ENCODE results near the gene IVD.
"Not testable (repeated sequence)": the region's sequence is repeated elsewhere in the genome, so short reads cannot be mapped to it uniquely, and the experiment has no call there.

IVD gene

DNA sequence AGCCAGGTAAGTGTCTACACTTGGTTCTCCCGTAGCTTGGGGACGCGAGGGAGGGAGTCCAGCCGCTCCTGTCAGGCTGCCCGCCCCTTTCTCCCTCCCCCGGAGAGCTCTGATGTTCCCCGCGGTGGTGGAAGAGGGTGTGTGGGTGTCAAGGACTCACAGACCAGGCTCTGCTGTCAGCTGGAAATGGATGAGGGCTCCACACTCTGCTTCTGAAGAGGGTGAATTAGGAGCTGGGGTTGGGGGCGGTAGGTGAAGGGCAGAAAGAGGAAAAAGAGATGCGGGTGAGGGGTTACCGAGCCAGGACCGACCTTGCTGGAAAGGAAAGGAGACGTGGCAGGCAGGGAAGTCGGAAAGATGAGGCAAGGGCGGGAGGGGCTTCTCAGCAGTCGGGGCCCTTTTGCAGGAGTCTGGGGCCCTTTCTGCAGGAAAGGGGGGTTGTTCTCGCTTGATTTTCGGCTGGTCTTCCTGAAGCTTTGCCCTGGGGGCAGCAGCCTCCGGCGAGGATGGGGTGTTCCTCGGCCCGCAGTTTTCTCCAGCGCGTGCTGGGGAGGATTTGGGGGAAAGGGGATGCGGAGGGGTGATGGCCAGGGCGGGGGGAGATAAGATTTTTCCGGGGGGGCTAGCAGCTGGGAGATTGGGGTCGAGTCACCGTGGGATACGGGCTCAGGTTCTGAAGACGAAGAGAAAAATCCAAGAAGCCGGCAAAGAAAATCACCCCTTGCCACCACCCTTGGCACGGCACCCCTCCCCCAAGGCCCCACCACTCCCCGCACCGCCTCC lies 34.6 kb downstream of the IVD start:
- peak; percentile 34 to 57 (median 55) for DNase-seq

DNA sequence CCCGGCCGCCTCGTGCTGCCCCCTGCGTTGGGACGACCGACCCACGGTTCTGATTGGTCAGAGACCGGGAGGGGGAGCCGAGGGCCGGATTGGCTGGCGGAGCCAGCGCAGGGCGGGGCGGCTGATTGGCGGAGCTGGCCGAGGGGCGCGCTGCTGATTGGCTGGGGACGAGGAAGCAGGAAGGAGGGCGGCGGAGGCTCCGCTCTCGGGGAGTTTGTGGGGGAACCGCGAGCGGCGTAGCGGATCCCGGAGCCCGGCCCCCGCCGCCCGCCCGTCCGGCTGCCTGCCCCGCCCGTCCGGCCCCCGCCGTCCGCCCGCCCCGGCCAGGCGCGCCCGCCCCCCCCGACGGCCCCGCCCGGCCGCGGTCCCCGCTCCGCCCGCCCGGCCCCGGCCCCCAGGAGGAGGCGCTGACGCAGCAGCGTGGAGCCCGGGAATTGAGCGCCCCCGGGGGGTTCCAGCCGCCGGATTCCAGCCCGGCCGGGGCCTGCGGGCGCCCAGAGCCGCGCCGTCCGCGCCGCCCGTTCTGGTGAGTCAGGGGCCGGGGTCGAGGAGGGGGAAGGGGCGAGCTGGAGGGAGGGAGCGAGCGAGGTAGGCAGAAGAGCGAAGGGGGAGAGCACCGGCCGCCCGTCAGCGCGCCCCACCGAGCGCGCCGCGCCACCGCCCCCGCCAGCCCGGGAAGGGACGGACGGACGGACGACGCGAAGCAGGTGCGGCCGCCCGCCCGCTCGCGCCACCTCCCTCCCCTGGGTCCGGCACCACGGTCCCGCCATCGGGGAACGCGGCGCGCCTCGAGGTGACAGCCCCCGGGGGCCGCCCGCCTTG lies 35.4 kb downstream of the IVD start, which contains the start of gene BAHD1:
BAHD1 (plus strand) TSS at position 211 of the 822 bp plus-strand sequence. CDS start 17,512 bp downstream, outside the sequence.
- peak; percentile 81 to 91 (median 88) for DNase-seq

DNA sequence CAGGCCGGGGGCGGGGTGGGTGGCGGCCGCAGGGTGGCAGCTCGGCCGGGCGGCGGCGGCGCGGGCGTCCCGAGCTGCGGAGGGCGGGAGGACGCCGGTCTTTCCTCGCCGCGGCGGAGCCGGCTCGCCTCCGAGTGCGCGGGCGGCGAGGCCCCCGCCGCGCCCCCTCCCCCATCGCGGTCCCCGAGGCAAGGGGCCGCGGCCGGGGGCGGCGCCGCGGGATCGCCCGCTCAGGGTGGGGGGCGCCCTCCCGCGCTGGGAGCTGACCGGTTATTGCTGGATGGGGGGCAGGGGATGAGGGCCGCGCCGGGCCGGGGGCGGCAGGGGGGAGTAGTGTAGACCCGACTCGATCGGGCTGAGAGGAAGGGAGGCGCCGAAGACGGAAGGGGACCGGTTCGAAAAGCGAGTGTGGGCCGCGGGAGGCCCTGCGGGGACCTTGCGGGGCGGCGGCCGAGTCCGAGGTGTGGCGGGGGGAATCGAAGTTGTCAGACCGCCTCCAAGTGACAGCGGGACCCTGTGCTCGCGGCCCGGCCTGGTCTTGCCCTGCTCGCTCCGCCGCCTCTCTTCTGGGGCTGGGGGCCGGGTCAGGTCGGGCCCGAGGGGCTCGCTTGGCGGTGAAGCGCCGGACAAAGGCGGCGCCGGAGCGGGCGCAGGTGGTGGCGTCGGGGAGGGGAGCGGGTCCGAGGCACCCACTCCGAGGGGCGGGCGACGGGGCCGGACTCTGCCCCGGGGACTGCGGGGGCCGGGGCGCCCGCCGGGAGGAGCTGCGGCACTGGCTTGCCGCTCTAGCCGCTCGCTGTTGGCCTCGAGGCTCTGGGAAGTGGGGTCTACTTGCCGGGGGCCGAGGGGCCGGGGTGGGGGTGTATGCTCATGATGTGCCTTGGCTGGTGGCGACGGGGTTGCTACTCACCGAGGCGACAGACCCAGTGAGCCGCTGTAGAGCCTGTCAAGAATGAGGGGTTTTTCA lies 36.3 kb downstream of the IVD start:
- peak in 2 of 3 experiments; percentile 41 to 45 for DNase-seq

DNA sequence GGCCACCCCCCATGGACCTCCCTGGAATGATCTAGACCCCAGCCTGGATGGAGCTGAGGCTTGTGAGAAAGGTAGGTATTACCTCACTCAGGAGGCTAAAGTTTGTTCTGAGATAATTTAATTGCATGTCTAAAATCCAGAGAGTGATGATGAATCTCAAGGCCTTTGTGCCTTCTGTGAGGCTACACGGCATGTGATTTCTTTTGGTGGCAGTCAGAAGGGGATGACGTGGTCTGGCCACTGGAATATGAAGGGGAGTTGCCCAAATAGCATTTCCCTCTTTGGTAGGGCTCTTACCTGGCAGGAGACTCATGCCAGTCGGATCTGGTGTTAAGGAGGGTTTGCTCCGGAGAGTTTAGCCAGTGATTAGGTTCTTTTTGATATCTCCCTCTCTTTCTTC lies 37.7 kb downstream of the IVD start:
- no peak for DNase-seq

- no peak for DNase-seq
Measured at GRCh38 chr15:40443846-40444245, 38.3 kb downstream of the IVD start.

GRCh38 chr15:40444736-40445135 lies 39.1 kb downstream of the IVD start:
- no peak for DNase-seq

DNA sequence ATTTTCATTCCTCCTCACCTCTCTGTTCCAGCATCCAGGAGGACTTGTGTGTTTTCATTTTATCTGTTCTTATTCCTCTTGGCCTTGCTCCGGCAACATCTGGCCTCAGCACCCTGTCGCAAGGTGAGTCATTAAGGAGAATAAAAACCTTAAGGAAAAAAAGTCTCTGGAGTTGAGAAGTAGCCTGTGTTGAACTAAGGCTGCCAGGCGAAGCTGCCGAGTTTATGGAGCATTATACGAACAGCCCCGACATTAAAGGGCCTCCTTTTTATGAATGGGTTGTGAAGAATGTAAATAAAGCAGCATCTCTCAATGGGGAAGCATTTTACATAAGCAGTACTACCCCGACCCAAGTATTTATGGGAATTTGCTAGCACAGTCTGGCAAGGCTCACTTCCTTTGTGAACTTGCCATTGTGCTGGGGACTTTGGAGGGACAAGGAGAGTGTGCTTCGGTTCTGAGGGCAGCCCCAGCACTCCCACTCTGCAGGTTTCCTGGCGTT lies 39.9 kb downstream of the IVD start:
- no peak for DNase-seq

- no peak for DNase-seq
Measured at GRCh38 chr15:40446144-40446543, 40.5 kb downstream of the IVD start.

DNA sequence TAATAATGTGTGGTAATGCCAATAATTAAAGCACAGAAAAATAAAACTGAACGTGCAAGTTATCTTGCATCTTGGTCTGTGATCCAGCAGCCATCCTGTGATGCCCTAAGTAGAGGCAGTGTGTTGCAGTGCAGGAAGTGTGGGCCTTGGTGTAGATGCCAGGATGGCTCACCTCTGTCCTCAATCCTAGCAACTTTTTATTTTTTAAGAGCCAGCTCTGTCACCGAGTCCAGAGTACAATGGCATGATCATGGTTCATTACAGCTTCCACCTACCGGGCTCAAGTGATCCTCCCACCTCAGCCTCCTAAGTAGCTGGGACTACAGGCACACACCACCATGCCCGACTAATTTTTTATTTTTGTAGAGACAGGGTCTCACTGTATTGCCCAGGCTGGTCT lies 42.8 kb downstream of the IVD start:
- no peak for DNase-seq

DNA sequence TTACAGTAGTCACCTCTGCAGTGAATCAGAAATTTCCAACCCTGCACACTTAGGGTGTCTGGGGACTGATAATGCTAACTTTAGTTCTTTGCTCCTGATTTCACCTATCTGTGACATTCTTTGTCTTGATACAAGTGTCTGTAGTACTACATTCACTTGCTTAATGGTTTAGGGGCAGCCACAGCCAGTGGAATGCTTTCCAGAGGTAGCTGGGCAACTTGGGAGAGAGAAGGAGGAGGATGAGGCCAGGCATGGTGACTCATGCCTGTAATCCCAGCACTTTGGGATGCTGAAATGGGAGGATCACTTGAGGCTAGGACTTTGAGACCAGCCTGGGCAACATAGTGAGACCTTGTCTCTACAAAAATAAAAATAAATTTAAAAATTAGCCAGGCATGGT lies 43.7 kb downstream of the IVD start:
- no peak for DNase-seq

DNA sequence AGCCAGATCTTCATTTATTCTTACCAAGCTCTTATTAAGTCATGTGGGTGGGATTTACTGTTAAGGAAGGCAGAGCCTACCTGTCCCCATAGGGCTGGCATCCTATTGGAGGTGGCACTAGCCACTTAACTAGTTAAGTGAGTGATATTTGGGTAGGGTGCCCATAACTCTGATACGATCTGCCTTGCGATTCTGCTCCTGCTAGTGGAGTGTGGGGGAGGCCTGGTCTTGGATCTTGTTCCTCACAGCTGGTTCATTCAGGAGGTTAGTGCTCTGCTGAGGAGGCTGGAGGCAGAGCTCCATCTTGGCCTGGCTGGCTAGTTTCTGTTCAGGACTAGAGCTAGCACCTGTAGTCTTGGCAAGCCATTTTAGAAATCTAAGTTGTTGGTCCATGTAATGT lies 44.5 kb downstream of the IVD start:
- DNase-seq, result no peak

GRCh38 chr15:40451527-40452158 lies 46.0 kb downstream of the IVD start:
- no peak for DNase-seq

GRCh38 chr15:40452296-40453090 lies 46.9 kb downstream of the IVD start:
- no peak for DNase-seq

DNA sequence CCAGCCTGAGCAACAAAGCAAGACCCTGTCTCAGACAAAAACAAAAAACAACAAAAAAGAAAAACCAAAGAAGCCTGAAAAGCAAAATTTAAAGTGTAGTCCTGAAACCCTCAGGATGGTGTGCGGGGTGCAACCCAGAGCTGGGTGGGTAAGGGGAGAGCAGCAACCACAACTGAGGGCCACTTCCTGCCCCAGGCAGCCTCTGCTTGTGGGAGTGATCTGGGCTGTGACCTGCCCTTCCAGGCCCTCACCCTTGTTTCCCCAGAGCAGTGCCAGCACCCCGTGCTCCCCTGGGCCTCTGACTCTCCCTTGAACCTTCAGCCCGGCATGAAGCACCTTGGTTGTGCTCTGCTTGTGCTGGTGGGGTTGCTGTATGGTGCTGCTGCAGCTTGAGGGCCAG lies 48.3 kb downstream of the IVD start:
- DNase-seq, result not testable (repeated sequence)

GRCh38 chr15:40454904-40455391 lies 49.4 kb downstream of the IVD start:
- DNase-seq, result no peak

GRCh38 chr15:40456299-40456712 lies 50.7 kb downstream of the IVD start:
- no peak for DNase-seq

GRCh38 chr15:40456738-40457137 lies 51.1 kb downstream of the IVD start:
- DNase-seq, result no peak

GRCh38 chr15:40458495-40459371 lies 53.1 kb downstream of the IVD start:
- no peak for DNase-seq

DNA sequence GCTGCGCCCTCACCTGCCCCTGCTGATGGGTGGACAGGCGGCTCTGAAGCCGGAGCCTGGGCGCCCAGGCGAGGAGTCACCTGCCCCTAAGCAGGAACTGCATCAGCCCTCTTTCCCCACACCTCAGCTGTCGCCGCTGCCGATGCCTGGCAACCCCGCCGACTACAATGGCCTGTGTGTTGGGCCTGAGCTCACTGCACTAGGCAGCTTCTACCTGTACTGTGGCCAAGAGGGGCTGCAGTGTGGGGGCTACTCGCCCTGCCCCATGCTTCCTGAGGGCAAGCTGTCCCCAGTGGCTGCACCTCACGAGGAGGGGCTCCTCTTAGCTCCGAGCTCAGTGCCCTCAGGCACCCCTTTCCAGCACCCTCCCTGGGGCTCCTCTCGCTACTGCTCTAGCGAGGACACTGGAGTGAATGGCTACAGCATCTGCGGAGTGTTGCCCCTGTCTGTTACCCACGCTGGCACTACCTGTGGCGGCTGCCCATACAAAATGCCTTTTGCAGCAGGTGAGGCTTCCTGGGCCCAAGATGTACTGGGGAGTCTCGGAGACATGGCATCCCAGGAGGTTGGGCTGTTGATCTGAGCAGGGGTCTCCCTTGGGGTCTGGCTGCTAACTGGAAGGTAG lies 53.9 kb downstream of the IVD start:
- no peak for DNase-seq

DNA sequence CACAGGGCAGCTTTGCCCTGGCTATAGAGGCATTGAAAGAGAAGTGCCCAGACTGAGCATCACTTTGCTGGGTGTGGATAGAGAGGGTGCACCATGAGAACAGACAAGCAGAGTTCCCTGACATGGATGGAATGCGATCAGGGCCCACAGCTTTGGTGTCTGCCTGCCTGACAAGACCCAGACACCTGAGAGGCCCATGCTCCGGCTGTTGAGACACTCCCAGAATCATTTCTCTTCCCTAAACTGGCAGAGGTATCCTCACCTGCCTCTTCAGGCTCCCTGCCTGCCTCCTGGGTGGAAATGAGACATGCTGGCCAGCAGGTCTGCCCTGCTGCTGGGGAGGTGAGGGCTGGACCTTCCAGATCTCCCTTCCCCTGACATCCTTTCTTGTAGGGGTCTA lies 54.8 kb downstream of the IVD start:
- DNase-seq, result no peak
